ENCODE data around the gene MED1.
"Not testable (repeated sequence)": the region's sequence is repeated elsewhere in the genome, so short reads cannot be mapped to it uniquely, and the experiment has no call there.

MED1 gene

GRCh38 chr17:39429600-39429999 lies 21.5 kb downstream of the MED1 start:
- DNase-seq: no peak

- DNase-seq: no peak
Measured at GRCh38 chr17:39416141-39416540, 34.9 kb downstream of the MED1 start.

- no peak for DNase-seq
Measured at GRCh38 chr17:39410279-39410678, 40.8 kb downstream of the MED1 start.

- DNase-seq: no peak
Measured at GRCh38 chr17:39408360-39408759, 42.7 kb downstream of the MED1 start.

GRCh38 chr17:39406951-39407350 lies 44.1 kb downstream of the MED1 start:
- DNase-seq: no peak

- DNase-seq: no peak
Measured at GRCh38 chr17:39405436-39405835, 45.6 kb downstream of the MED1 start.

- DNase-seq: peak; percentile 94
Measured at GRCh38 chr17:39404542-39405378, 46.3 kb downstream of the MED1 start.

GRCh38 chr17:39402890-39403605 lies 48.0 kb downstream of the MED1 start:
- DNase-seq: no peak

- peak; percentile 94 for DNase-seq
Measured at GRCh38 chr17:39402244-39402889, 48.7 kb downstream of the MED1 start.

- peak; percentile 90 for DNase-seq
Measured at GRCh38 chr17:39401412-39402243, 49.4 kb downstream of the MED1 start, which contains the start of gene FBXL20. FBXL20 (minus strand) TSS chr17:39401626; CDS start chr17:39401402, 224 bp downstream.

GRCh38 chr17:39400547-39401411 lies 50.3 kb downstream of the MED1 start:
- DNase-seq: no peak

- no peak for DNase-seq
Measured at GRCh38 chr17:39399791-39400190, 51.3 kb downstream of the MED1 start.

GRCh38 chr17:39393736-39394135 lies 57.3 kb downstream of the MED1 start:
- peak; percentile 7 for DNase-seq

- DNase-seq: no peak
Measured at GRCh38 chr17:39391448-39391847, 59.6 kb downstream of the MED1 start.

GRCh38 chr17:39385040-39385439 lies 66.0 kb downstream of the MED1 start:
- DNase-seq: no peak

- no peak for DNase-seq
Measured at GRCh38 chr17:39380144-39380543, 70.9 kb downstream of the MED1 start.

- DNase-seq: no peak
Measured at GRCh38 chr17:39376434-39376833, 74.6 kb downstream of the MED1 start.

GRCh38 chr17:39367805-39368204 lies 83.3 kb downstream of the MED1 start:
- not testable (repeated sequence) for DNase-seq

GRCh38 chr17:39365872-39366271 lies 85.2 kb downstream of the MED1 start:
- no peak for DNase-seq

GRCh38 chr17:39365242-39365641 lies 85.8 kb downstream of the MED1 start:
- peak; percentile 16 for DNase-seq

- no peak for DNase-seq
Measured at GRCh38 chr17:39364236-39365025, 86.6 kb downstream of the MED1 start.
